Activated naive CD4-positive, alpha-beta T cell treated with anti-CD3 and anti-CD28 coated beads, Interleukin-2, amount 50 U/mL, for 24 hours (primary cell): ENCODE results near the gene SLC7A6.
A peak's percentile ranks its signal among the peaks of the same experiment; 100 is the strongest.

Source experiments
- H3K27ac Mint-ChIP-seq: one replicate; pipeline ENCODE4 v1.8.0; 2021; ENCODE audit warnings: mild to moderate bottlenecking, mixed read lengths
- H3K27me3 Mint-ChIP-seq: one replicate; pipeline ENCODE4 v1.8.0; 2021; ENCODE audit warnings: mixed read lengths
- H3K36me3 Mint-ChIP-seq: one replicate; pipeline ENCODE4 v1.8.0; 2021; ENCODE audit warnings: mixed read lengths
- H3K4me1 Mint-ChIP-seq: one replicate; pipeline ENCODE4 v1.8.0; 2021; ENCODE audit warnings: mixed read lengths
- H3K4me3 Mint-ChIP-seq: one replicate; pipeline ENCODE4 v1.8.0; 2021; ENCODE audit warnings: mild to moderate bottlenecking, mixed read lengths
- H3K9me3 Mint-ChIP-seq: one replicate; pipeline ENCODE4 v1.8.0; 2021; ENCODE audit warnings: mixed read lengths

SLC7A6 gene

GRCh38 chr16:68346892-68347480 lies 82.7 kb downstream of the SLC7A6 start:
- Mint-ChIP-seq H3K9me3 (no peaks in the 10 kb centered on the region), H3K4me3 (no peak overlapping the region), H3K4me1 (no peaks in the 10 kb centered on the region), H3K27me3 (no peaks in the 10 kb centered on the region), H3K36me3 (peaks cover 13% of the 10 kb centered on the region), H3K27ac (peak overlapping the region; percentile 41)

GRCh38 chr16:68347605-68348004 lies 83.3 kb downstream of the SLC7A6 start:
- H3K27ac Mint-ChIP-seq, result no peak overlapping the region
- H3K27me3 Mint-ChIP-seq, result no peaks in the 10 kb centered on the region
- peaks cover 13% of the 10 kb centered on the region for H3K36me3 Mint-ChIP-seq
- H3K4me1 Mint-ChIP-seq, result no peaks in the 10 kb centered on the region
- no peak overlapping the region for H3K4me3 Mint-ChIP-seq
- H3K9me3 Mint-ChIP-seq, result no peaks in the 10 kb centered on the region

DNA sequence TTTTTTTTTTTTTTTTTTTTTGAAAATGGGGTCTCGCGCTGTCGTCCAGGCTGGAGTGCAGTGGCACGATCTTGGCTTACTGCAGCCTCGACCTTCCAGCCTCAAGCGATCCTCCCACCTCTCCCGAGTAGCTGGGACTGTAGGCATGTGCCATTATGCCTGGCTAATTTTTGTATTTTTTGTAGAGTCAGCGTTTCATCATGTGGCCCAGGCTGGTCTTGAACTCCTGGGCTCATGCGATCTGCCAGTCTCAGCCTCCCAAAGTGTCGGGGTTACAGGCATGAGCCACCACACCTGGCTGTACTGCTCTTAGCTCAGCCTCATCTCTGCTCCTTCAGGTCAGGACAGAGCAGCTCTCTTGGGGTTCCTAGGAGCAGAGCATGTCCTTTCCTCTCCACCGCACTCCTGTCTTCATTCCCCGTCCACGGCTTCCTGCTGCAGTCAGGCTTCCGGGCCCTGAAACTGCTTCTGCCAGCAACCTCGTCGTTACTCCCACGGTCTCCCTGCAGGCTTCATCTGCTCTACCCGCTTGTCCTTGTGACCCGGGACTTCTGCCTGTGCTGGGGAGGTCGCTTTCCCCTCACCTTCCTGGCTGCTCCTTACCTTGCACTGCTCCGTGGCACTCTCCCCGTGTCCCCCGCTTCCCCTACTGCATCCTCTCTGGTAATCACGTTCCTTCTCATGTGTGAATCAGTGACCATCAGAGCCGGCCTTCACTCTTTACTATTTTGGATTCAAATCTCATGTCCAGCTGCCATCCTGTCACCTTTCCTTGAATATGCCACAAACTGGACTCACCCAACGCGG lies 84.5 kb downstream of the SLC7A6 start:
- no peaks in the 10 kb centered on the region for H3K4me1 Mint-ChIP-seq
- no peak overlapping the region for H3K27ac Mint-ChIP-seq
- no peaks in the 10 kb centered on the region for H3K27me3 Mint-ChIP-seq
- no peaks in the 10 kb centered on the region for H3K9me3 Mint-ChIP-seq
- H3K36me3 Mint-ChIP-seq, result peaks cover 15% of the 10 kb centered on the region
- H3K4me3 Mint-ChIP-seq, result no peak overlapping the region

DNA sequence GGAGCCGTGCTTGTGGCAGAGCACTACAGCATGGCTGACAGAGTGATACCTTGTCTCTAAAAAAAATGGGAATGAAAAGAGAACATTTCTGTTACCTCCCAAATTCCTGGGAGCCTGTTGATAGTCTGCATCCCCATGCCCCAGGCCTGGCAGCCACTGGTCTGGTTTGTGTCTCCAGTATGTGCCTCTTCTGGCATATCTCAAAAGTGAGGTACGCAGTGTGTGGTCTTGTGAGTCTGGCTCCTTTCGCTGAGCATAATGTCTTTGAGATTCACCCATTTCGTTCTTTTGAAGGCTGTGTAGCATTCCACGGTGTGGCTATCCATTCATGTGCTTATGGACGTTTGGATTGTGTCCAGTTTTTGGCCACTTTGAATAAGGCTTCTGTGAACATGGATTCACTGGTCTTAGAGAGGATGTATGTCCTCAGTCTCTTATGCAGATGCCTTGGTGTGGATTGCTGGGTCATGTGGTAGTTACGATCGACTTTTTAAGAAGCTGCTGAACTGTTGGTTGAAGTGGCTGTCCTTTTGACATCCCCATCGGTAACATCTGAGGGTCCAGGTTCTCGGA lies 85.6 kb downstream of the SLC7A6 start:
- peaks cover 4% of the 10 kb centered on the region for H3K4me1 Mint-ChIP-seq

GRCh38 chr16:68350813-68351350 lies 86.6 kb downstream of the SLC7A6 start:
- no peaks in the 10 kb centered on the region for H3K27me3 Mint-ChIP-seq
- no peaks in the 10 kb centered on the region for H3K9me3 Mint-ChIP-seq
- H3K36me3 Mint-ChIP-seq, result peaks cover 15% of the 10 kb centered on the region
- no peak overlapping the region for H3K4me3 Mint-ChIP-seq
- H3K4me1 Mint-ChIP-seq, result peaks cover 13% of the 10 kb centered on the region
- H3K27ac Mint-ChIP-seq, result no peak overlapping the region

More for the DNA sequence above, 85.6 kb downstream of the SLC7A6 start:
- Mint-ChIP-seq H3K27me3 (no peaks in the 10 kb centered on the region), H3K4me3 (no peak overlapping the region), H3K36me3 (peaks cover 13% of the 10 kb centered on the region), H3K27ac (no peak overlapping the region), H3K9me3 (no peaks in the 10 kb centered on the region)
